Measurements from ENCODE around the gene GNPTG.

Gene GNPTG

DNA sequence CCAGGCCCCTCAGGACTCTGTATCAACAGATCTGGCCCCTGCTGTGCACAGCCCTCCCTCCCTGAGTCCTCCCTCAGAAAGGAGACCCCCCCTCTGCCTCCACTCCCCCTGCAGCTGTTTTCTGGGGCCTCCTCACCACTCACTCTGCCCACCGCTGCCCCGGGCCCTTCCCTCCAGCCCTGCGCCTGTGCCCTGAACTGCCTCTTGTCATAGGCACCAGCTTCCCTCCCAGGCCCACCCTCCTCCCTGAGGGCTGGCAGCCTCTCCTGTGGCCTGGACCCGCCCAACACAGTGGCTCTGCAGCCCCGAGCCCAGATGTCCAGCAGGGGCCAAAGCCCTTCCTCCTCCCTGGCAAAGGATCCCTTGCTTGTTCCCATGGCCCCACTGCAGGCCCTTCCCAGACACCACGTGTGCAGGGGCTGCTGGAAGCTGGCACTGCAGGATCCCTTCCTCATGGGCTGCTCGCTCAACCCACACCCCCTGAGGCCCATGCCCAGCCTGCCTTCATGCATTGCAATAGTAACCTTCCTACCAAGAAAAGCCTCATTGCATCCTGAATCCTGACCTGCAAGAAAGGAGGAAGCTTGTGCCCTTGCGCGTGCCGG lies 25.8 kb downstream of the GNPTG start:
- TF ChIP-seq POLR2A (IDR thresholded peaks at IDR 0.05; ENCODE audit: extremely low read depth, insufficient read length) (no peak), MYC (IDR thresholded peaks at IDR 0.05; ENCODE audit: low read depth, low read length) (no peak), MAX (IDR thresholded peaks at IDR 0.05; ENCODE audit: low read depth, low read length) (no peak)
- TF ChIP-seq, protein P1, sequence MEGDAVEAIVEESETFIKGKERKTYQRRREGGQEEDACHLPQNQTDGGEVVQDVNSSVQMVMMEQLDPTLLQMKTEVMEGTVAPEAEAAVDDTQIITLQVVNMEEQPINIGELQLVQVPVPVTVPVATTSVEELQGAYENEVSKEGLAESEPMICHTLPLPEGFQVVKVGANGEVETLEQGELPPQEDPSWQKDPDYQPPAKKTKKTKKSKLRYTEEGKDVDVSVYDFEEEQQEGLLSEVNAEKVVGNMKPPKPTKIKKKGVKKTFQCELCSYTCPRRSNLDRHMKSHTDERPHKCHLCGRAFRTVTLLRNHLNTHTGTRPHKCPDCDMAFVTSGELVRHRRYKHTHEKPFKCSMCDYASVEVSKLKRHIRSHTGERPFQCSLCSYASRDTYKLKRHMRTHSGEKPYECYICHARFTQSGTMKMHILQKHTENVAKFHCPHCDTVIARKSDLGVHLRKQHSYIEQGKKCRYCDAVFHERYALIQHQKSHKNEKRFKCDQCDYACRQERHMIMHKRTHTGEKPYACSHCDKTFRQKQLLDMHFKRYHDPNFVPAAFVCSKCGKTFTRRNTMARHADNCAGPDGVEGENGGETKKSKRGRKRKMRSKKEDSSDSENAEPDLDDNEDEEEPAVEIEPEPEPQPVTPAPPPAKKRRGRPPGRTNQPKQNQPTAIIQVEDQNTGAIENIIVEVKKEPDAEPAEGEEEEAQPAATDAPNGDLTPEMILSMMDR (IDR thresholded peaks at IDR 0.05; ENCODE audit: low read depth, low read length): no peak
- DNase-seq (ENCODE audit: low read depth): no peak
- no peak overlapping the region for H3K4me3 ChIP-seq (ENCODE audit: low read depth, low read length)

GRCh38 chr16:1378087-1378803 lies 26.5 kb downstream of the GNPTG start:
- TF ChIP-seq, protein P1 (IDR thresholded peaks at IDR 0.05; ENCODE audit: low read depth, low read length): no peak
- no peak for DNase-seq (ENCODE audit: low read depth)
- H3K4me3 ChIP-seq (ENCODE audit: low read depth, low read length): peak overlapping the region; percentile 62

DNA sequence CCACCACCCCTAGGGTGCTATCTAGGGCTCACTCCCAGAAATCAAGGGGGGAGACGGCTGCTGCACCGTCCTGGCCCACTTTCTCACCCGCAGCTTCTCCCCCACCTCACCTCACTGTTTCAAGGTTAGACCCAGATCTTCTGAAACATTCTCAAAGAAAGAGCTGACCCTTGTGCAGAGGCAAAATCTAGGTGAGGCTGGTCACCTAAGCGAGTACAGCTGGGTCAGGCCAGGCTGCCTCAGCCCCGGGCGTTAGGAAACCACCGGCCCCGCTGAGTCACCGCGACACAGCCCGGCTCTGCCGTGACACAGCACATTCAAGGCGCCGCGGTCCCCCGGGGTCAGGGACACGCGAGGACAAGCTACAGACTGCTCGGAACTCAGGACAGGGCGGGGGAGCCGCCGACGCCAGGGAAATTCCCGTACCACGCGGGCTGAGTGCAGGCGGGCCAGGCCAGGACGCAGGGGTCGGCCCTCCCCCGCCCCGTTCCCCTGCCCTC lies 27.1 kb downstream of the GNPTG start:
- peak; percentile 83 for DNase-seq (ENCODE audit: low read depth)
- TF ChIP-seq, protein P1 (IDR thresholded peaks at IDR 0.05; ENCODE audit: low read depth, low read length): no peak
- TF ChIP-seq MYC (IDR thresholded peaks at IDR 0.05; ENCODE audit: low read depth, low read length): no peak
- no peak for TF ChIP-seq POLR2A (IDR thresholded peaks at IDR 0.05; ENCODE audit: extremely low read depth, insufficient read length)
- no peak for TF ChIP-seq MAX (IDR thresholded peaks at IDR 0.05; ENCODE audit: low read depth, low read length)
- peak overlapping the region; percentile 62 for H3K4me3 ChIP-seq (ENCODE audit: low read depth, low read length)

GRCh38 chr16:1379304-1380076 lies 27.8 kb downstream of the GNPTG start:
- H3K4me3 ChIP-seq (ENCODE audit: low read depth, low read length): peak overlapping the region; percentile 62
- TF ChIP-seq, protein P1 (IDR thresholded peaks at IDR 0.05; ENCODE audit: low read depth, low read length): no peak
- peak; percentile 63 for TF ChIP-seq MYC (IDR thresholded peaks at IDR 0.05; ENCODE audit: low read depth, low read length)
- TF ChIP-seq MAX (IDR thresholded peaks at IDR 0.05; ENCODE audit: low read depth, low read length): peak; percentile 50
- peak; percentile 57 for TF ChIP-seq POLR2A (IDR thresholded peaks at IDR 0.05; ENCODE audit: extremely low read depth, insufficient read length)
- DNase-seq (ENCODE audit: low read depth): peak; percentile 62

GRCh38 chr16:1380195-1380594 lies 28.5 kb downstream of the GNPTG start:
- no peak overlapping the region for H3K4me3 ChIP-seq (ENCODE audit: low read depth, low read length)
- TF ChIP-seq POLR2A (IDR thresholded peaks at IDR 0.05; ENCODE audit: extremely low read depth, insufficient read length) (no peak), MAX (IDR thresholded peaks at IDR 0.05; ENCODE audit: low read depth, low read length) (no peak), MYC (IDR thresholded peaks at IDR 0.05; ENCODE audit: low read depth, low read length) (no peak)
- TF ChIP-seq, protein P1 (IDR thresholded peaks at IDR 0.05; ENCODE audit: low read depth, low read length): no peak
- no peak for DNase-seq (ENCODE audit: low read depth)
